DMS114 treated with DMSO at 0.1 percent for 48 hours (cell line): ENCODE measurements around the gene ZNF462.

Experiments used
- DNase-seq: peaks from one replicate; lab custom pipeline; 2025; ENCODE audit not compliant: unreplicated experiment; lab: John Stamatoyannopoulos, UW

ZNF462 gene

GRCh38 chr9:106861640-106862109 is 1.3 kb upstream of the ZNF462 start:
- no peak for DNase-seq

- no peak for DNase-seq
These were observed 701 bp upstream of the ZNF462 start for GRCh38 chr9:106862110-106862820.

GRCh38 chr9:106864373-106865143 is 1.6 kb downstream of the ZNF462 start:
- no peak for DNase-seq

GRCh38 chr9:106866243-106866642 is 3.3 kb downstream of the ZNF462 start:
- DNase-seq: no peak

- no peak for DNase-seq
These were observed 4.3 kb downstream of the ZNF462 start for GRCh38 chr9:106867286-106867685.

- DNase-seq: no peak
These were observed 5.1 kb downstream of the ZNF462 start for GRCh38 chr9:106868087-106868486.

GRCh38 chr9:106868565-106868964 is 5.6 kb downstream of the ZNF462 start:
- no peak for DNase-seq

GRCh38 chr9:106869028-106869427 is 6.1 kb downstream of the ZNF462 start:
- DNase-seq: no peak

- no peak for DNase-seq
These were observed 6.5 kb downstream of the ZNF462 start for GRCh38 chr9:106869458-106869857.

GRCh38 chr9:106872641-106873040 is 9.7 kb downstream of the ZNF462 start:
- DNase-seq: no peak

GRCh38 chr9:106874031-106874430 is 11.1 kb downstream of the ZNF462 start:
- no peak for DNase-seq

GRCh38 chr9:106874652-106875051 is 11.7 kb downstream of the ZNF462 start:
- no peak for DNase-seq

- no peak for DNase-seq
These were observed 12.6 kb downstream of the ZNF462 start for GRCh38 chr9:106875529-106875928.

- DNase-seq: no peak
These were observed 14.4 kb downstream of the ZNF462 start for GRCh38 chr9:106877345-106877744.

GRCh38 chr9:106878081-106878837 is 15.3 kb downstream of the ZNF462 start:
- DNase-seq: no peak

- DNase-seq: no peak
These were observed 16.0 kb downstream of the ZNF462 start for GRCh38 chr9:106878934-106879333.

- no peak for DNase-seq
These were observed 16.5 kb downstream of the ZNF462 start for GRCh38 chr9:106879439-106879882.

- no peak for DNase-seq
These were observed 17.1 kb downstream of the ZNF462 start for GRCh38 chr9:106880081-106880480.

GRCh38 chr9:106880863-106881262 is 17.9 kb downstream of the ZNF462 start:
- DNase-seq: no peak

GRCh38 chr9:106883030-106883429 is 20.1 kb downstream of the ZNF462 start:
- no peak for DNase-seq

GRCh38 chr9:106883626-106884190 is 20.7 kb downstream of the ZNF462 start:
- DNase-seq: no peak
